Thymus (tissue), 2 donors: ENCODE data around the gene MRPL40. TPM values are rescaled to one million over a fixed set of nuclear protein-coding genes. Genes with fewer than 3 reads are reported as not detected.

ENCODE experiments used
- polyA plus RNA-seq: library from polyadenylated mRNA; stranded (reverse); fragments of 200-250 nt; gene quantifications from one replicate; pipeline ENCODE4 v1.2.3, GENCODE V29; 2013
- total RNA-seq: library from RNA; stranded (reverse); fragments of 120-200 nt; gene quantifications from one replicate; pipeline ENCODE4 v1.2.4, GENCODE V29; 2013
- donor health status: healthy.

MRPL40 gene
- total and polyA plus RNA-seq, 2 donors: 36.5 to 50.6 TPM

Other genes with a start within 250 kb of the MRPL40 start
- gene CLTCL1, start 140.8 kb upstream of the MRPL40 start, total RNA-seq: 9.5 TPM
- 30.4 TPM for gene CLTCL1, start 140.8 kb upstream of the MRPL40 start, polyA plus RNA-seq
- gene HIRA, start 812 bp upstream of the MRPL40 start, total RNA-seq: 15.4 TPM
- 15.9 TPM for gene HIRA, start 812 bp upstream of the MRPL40 start, polyA plus RNA-seq
- 34.5 TPM for gene C22orf39, start 15.2 kb downstream of the MRPL40 start, total RNA-seq
- 43.4 TPM for gene C22orf39, start 15.2 kb downstream of the MRPL40 start, polyA plus RNA-seq
- 47.8 TPM for gene UFD1, start 46.6 kb downstream of the MRPL40 start, total RNA-seq
- 130 TPM for gene UFD1, start 46.6 kb downstream of the MRPL40 start, polyA plus RNA-seq
- 31.7 TPM for gene CDC45, start 47.4 kb downstream of the MRPL40 start, total RNA-seq
- 5.1 TPM for gene CDC45, start 47.4 kb downstream of the MRPL40 start, polyA plus RNA-seq
- 8.9 TPM for gene CLDN5, start 91.9 kb downstream of the MRPL40 start, total RNA-seq
- gene CLDN5, start 91.9 kb downstream of the MRPL40 start, polyA plus RNA-seq: 112 TPM